NCI-H2081 treated with DMSO at 0.1 percent for 48 hours (cell line): Measurements from ENCODE around the gene ADRA1B.

Source experiments
- DNase-seq: peaks from one replicate; lab custom pipeline; 2025; lab: John Stamatoyannopoulos, UW

ADRA1B gene

DNA sequence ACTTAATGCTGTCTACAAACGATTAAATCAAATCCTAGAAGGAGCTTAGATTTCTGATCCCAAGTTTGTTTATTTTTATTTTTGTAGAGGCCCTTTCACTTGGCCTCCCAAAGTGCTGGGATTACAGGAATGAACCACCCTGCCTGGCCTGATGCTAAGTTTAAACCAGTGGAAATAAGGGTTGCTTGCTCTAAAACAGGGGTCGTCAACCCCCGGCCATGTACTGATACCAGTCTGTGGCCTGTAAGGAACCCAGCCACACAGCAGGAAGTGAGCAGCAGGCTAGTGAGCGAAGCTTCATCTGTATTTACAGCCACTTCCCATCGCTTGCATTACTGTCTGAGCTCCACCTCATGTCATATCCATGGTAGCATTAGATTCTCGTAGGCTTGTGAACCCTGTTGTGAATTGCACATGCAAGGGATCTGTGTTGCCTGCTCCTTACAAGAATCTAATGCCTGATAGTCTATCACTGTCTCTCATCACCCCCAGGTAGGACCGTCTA is 104.0 kb downstream of the ADRA1B start:
- DNase-seq = no peak

DNA sequence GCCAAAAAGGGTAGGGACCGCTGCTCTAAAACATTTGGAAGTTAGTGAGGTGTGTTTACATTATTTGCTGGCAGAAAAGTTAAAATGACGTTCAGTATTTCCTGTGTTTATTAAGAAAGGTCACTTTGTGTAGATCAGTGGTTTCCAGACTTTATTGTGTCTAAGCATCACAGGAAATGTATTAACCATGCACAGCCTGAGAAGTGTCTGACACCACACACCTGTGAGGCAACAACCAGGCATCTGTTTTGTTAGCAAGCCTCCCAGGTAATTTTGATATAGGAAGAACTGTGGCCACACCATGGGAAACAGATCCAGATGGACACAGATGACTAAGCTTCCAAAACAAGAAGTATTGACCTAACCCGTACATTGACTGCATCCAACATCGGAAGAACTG is 104.7 kb downstream of the ADRA1B start:
- no peak for DNase-seq

DNA sequence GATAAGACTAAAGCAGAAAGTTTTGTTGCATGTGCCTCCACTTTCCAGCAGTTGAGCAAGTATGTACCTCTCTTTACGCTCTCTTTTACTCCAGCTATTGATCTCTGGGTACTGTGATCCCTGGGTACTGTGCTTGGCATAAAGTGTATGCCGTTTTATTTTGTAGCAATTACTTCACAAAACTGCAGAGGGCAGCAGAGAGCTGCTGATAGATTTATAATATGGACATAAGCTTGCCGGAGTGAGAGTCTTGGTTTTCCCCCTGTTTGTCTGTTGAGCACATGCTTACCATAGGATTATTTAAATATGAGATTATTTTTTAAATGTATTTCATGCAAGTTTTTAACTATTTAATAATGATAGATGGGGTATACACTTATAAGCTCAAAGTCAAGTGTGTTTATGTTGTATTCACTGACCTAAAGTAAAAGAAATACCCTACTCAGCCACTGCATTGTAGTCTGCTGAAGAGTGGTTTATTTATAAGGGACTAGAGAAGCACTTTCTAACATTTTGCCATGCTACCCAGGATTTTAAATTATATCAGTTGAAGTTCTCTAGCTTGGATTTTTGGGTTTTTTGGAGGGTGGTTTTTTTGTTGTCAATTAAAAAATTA is 105.7 kb downstream of the ADRA1B start:
- DNase-seq = peak; percentile 47
